Mammary epithelial cell (primary cell): ENCODE data around the gene PDXDC1.
"Not testable (repeated sequence)": the region's sequence is repeated elsewhere in the genome, so short reads cannot be mapped to it uniquely, and the experiment has no call there.

Experiments
- CTCF ChIP-seq, 2 donors: IDR thresholded peaks in 1 of 2; conservative IDR thresholded peaks in 1 of 2; 2 replicates each; pipeline ENCODE4 v1.5.1; 2011 to 2012; ENCODE audit warnings: inconsistent platforms in 2 of 2, low read length in 2 of 2, mild to moderate bottlenecking in 2 of 2, control low read depth in 1 of 2, low read depth in 1 of 2; ENCODE audit not compliant: insufficient read depth in 1 of 2; ENCODE audit errors: extremely low read depth in 1 of 2
- EZH2 ChIP-seq: IDR thresholded peaks from 2 replicates; pipeline ENCODE4 v1.6.1; 2012; ENCODE audit warnings: low read length, inconsistent platforms, borderline replicate concordance

DNA sequence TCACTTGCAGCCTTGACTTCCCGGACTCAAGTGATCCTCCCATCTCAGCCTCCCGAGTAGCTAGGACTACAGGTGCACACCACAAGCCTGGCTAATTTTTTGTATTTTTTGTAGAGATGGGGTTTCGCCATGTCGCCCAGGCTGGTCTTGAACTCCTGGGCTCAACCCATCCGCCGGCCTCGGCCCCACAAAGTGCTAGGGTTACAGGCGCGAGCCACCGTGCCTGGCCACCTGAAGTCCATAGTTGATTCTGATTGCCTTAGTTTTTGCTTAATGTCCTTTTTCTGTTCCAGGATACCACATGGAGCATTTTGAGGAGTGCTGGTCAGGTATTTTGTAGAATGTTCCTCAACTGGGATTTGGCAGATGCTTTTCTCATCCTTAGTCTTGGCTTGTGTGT lies 185.7 kb downstream of the PDXDC1 start:
- TF ChIP-seq CTCF (conservative IDR thresholded peaks at IDR 0.05 in 1 of 2, IDR thresholded peaks at IDR 0.05 in 1 of 2; ENCODE audit: extremely low read depth in 1 of 2, insufficient read depth in 1 of 2, low read depth in 1 of 2, low read length in 2 of 2); EZH2: not testable (repeated sequence)
